Measurements from ENCODE around the gene RHBDL2.

DNA sequence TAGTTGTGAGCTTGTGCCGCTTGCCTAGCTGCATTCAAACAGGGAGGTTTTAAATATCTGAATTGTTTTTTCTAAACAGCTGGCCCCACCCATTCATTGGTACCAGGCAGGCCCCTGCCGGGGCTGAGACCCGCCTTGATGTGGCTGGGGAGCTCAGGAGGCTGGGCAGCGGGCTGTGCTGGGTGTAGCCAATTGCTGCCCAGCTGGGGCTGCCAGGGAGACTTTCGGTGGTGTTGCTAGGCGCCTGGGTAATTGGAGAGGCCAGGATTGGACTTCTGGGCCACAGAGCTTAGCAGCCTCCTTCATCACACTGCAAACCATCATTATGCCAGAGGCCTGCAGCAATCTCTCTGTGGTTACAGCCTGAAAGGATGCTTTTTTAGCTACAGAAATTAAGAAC lies 12.2 kb downstream of the RHBDL2 start:
- TF ChIP-seq, protein P1, sequence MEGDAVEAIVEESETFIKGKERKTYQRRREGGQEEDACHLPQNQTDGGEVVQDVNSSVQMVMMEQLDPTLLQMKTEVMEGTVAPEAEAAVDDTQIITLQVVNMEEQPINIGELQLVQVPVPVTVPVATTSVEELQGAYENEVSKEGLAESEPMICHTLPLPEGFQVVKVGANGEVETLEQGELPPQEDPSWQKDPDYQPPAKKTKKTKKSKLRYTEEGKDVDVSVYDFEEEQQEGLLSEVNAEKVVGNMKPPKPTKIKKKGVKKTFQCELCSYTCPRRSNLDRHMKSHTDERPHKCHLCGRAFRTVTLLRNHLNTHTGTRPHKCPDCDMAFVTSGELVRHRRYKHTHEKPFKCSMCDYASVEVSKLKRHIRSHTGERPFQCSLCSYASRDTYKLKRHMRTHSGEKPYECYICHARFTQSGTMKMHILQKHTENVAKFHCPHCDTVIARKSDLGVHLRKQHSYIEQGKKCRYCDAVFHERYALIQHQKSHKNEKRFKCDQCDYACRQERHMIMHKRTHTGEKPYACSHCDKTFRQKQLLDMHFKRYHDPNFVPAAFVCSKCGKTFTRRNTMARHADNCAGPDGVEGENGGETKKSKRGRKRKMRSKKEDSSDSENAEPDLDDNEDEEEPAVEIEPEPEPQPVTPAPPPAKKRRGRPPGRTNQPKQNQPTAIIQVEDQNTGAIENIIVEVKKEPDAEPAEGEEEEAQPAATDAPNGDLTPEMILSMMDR (IDR thresholded peaks at IDR 0.05) = no peak
- TF ChIP-seq POLR2A (IDR thresholded peaks at IDR 0.05) (no peak), POLR2AphosphoS5 (IDR thresholded peaks at IDR 0.05) (no peak), EP300 (IDR thresholded peaks at IDR 0.05) (no peak)

Data from gastroesophageal sphincter (tissue), 3 donors.